ENCODE measurements around the gene OR5C1. TPM values are rescaled to one million over a fixed set of nuclear protein-coding genes. Genes with fewer than 3 reads are reported as not detected.

The OR5C1 gene
- total RNA-seq (not detected), total RNA-seq (0 reads per million in 29 experiments)
- total RNA-seq (2013), result not detected

DNA sequence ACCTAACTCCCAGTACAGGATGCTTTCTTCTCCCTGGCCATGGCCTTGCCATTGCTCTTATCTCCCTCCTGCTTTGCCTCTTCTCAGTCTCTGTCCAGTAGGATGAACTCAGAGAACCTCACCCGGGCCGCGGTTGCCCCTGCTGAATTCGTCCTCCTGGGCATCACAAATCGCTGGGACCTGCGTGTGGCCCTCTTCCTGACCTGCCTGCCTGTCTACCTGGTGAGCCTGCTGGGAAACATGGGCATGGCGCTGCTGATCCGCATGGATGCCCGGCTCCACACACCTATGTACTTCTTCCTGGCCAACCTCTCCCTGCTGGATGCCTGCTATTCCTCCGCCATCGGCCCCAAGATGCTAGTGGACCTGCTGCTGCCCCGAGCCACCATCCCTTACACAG, at the start of gene OR5C1:
TSS of gene OR5C1 (plus strand) at position 103 of the 400 bp plus-strand sequence. CDS start at position 103, 0 bp downstream.
- H3K4me3 ChIP-seq (ENCODE audit: control insufficient read depth in 1 of 2, extremely low read depth in 1 of 2, low read length in 1 of 2), result no peak within 1 kb of the TSS
- WGBS (ENCODE audit: insufficient coverage), result 90% methylated on average over 12 of the region's 12 CpGs
- ChIA-PET CTCF (no interaction called here), POLR2A (no interaction called here)
- no peaks in the 10 kb centered on the region for H3K9me3 ChIP-seq
- peaks cover 15% of the 10 kb centered on the region for H3K36me3 Mint-ChIP-seq
- no peak within 1 kb of the TSS for H3K27ac Mint-ChIP-seq
- H3K4me1 ChIP-seq (ENCODE audit: control insufficient read depth in 1 of 2, extremely low read depth in 1 of 2, insufficient read depth in 2 of 2, low read length in 2 of 2), result no peaks in the 10 kb centered on the region
- no peaks in the 10 kb centered on the region for H3K4me1 Mint-ChIP-seq
- H3K27ac ChIP-seq (ENCODE audit: low read length), result no peak within 1 kb of the TSS
- no peak for DNase-seq
- no peaks in the 10 kb centered on the region for H3K27me3 Mint-ChIP-seq
- H3K36me3 ChIP-seq (ENCODE audit: control insufficient read depth in 2 of 2, extremely low read depth in 1 of 2, insufficient read depth in 1 of 2, low read length in 1 of 2), result no peaks in the 10 kb centered on the region
- ATAC-seq (replicated peaks in 1 of 4), result no peak
- H3K9me3 Mint-ChIP-seq, result no peaks in the 10 kb centered on the region
- H3K27me3 ChIP-seq (replicated peaks in 1 of 2; ENCODE audit: control insufficient read depth in 2 of 2, extremely low read depth in 1 of 2, insufficient read depth in 2 of 2, low read length in 1 of 2), result no peaks in the 10 kb centered on the region
- no peak within 1 kb of the TSS for H3K4me3 Mint-ChIP-seq

DNA sequence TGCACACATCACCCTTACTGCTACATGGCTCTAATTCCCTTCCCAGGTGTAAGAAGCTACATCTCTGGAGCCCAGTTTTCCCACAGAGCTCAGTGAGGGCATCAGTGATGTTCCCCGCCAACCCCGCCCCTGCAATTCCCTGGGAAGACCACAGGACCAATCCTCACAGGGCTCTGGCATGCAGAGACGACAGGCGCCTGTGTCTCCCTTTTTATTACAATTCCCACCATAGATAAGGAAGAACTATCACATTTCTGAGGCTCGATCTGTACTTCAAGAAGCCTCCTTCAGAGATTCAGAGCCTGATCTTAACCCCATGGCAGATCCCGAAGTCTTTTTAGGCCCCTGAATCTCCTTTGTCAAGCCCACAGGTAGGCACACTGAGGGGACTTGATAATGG, 46.7 kb upstream of the OR5C1 start, which contains the start of gene OR1L6:
TSS of gene OR1L6 (plus strand) at position 301 of the 400 bp plus-strand sequence. CDS start 7,545 bp downstream, outside the sequence.
- WGBS (ENCODE audit: insufficient coverage), result 77% methylated on average over 5 of the region's 6 CpGs
- H3K4me3 Mint-ChIP-seq, result no peak within 1 kb of the TSS
- H3K4me1 ChIP-seq (ENCODE audit: control insufficient read depth in 1 of 2, extremely low read depth in 1 of 2, insufficient read depth in 2 of 2, low read length in 2 of 2), result no peaks in the 10 kb centered on the region
- ChIA-PET CTCF (no interaction called here), POLR2A (no interaction called here)
- no peak for DNase-seq
- H3K27ac ChIP-seq (ENCODE audit: low read length), result no peak within 1 kb of the TSS
- H3K27me3 Mint-ChIP-seq, result no peaks in the 10 kb centered on the region
- H3K27ac Mint-ChIP-seq, result no peak within 1 kb of the TSS
- no peaks in the 10 kb centered on the region for H3K9me3 ChIP-seq
- no peaks in the 10 kb centered on the region for H3K36me3 ChIP-seq (ENCODE audit: control insufficient read depth in 2 of 2, extremely low read depth in 1 of 2, insufficient read depth in 1 of 2, low read length in 1 of 2)
- peaks cover 4% of the 10 kb centered on the region for H3K36me3 Mint-ChIP-seq
- no peak within 1 kb of the TSS for H3K4me3 ChIP-seq (ENCODE audit: control insufficient read depth in 1 of 2, extremely low read depth in 1 of 2, low read length in 1 of 2)
- no peak for ATAC-seq (replicated peaks in 1 of 4)
- H3K27me3 ChIP-seq (replicated peaks in 1 of 2; ENCODE audit: control insufficient read depth in 2 of 2, extremely low read depth in 1 of 2, insufficient read depth in 2 of 2, low read length in 1 of 2), result no peaks in the 10 kb centered on the region
- no peaks in the 10 kb centered on the region for H3K4me1 Mint-ChIP-seq
- H3K9me3 Mint-ChIP-seq, result peaks cover 7 to 31% (median 9%) of the 10 kb centered on the region in 3 donors

DNA sequence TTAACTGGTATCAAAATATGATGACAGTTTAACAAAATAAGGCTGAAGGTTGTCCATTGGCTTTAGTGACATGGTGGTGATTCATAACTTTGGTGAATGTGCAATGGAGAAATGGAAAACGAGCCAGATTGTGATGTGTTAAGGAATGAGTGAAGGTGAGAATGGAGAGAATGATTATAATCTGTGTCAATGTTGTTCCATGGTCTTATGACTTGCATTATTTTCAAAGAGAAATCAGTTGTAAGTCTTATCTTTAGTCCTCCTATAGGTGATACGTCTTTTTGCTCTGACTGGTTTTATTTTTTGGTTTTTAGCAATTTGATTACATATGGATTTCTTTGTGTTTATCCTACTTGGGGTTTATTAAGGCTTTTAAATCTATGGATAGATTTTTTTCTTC, 33.9 kb upstream of the OR5C1 start:
- Mint-ChIP-seq H3K4me3 (no peak overlapping the region), H3K9me3 (peaks cover 20 to 23% (median 22%) of the 10 kb centered on the region in 3 donors), H3K27ac (no peak overlapping the region), H3K27me3 (peaks cover 0 to 3% of the 10 kb centered on the region in 2 donors), H3K36me3 (peaks cover 23% of the 10 kb centered on the region), H3K4me1 (no peaks in the 10 kb centered on the region)
- no peak for DNase-seq
- CTCF ChIA-PET, result interaction anchor here in 1 of 2 donors (0.6 kb wide), 1 partner anchor 104 kb away, joined by 6 read pairs; no protein-coding TSS in a partner anchor
- POLR2A ChIA-PET, result no interaction called here
- Histone ChIP-seq H3K36me3 (ENCODE audit: control insufficient read depth in 2 of 2, extremely low read depth in 1 of 2, insufficient read depth in 1 of 2, low read length in 1 of 2) (no peaks in the 10 kb centered on the region), H3K4me1 (ENCODE audit: control insufficient read depth in 1 of 2, extremely low read depth in 1 of 2, insufficient read depth in 2 of 2, low read length in 2 of 2) (no peaks in the 10 kb centered on the region), H3K27me3 (replicated peaks in 1 of 2; ENCODE audit: control insufficient read depth in 2 of 2, extremely low read depth in 1 of 2, insufficient read depth in 2 of 2, low read length in 1 of 2) (no peaks in the 10 kb centered on the region), H3K27ac (ENCODE audit: low read length) (no peak overlapping the region), H3K9me3 (no peaks in the 10 kb centered on the region), H3K4me3 (ENCODE audit: control insufficient read depth in 1 of 2, extremely low read depth in 1 of 2, low read length in 1 of 2) (no peak overlapping the region)
- no peak for ATAC-seq (replicated peaks in 1 of 4)
- WGBS (ENCODE audit: insufficient coverage), result no CpG with 5 or more reads among the region's 2 CpGs

DNA sequence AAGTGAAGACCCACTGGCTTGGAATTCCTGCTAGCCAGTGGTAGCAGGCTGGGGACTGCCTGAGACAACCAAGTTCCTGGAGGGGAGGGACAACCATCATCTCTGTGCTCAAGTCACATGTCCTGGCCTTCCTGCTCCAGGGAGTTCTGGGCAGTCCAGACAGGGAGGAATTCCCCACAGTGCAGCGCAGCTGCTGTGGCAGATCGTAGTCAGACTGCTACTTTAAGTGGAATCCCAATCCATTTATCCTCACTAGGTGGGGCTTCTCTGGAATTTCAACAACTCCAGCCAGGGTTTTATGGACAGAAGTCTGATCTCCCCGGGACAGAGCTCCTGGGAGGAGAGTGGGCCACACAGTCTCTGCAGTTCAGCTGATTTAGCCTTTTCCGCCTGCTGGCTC, 20.9 kb upstream of the OR5C1 start:
- Histone ChIP-seq H3K27me3 (replicated peaks in 1 of 2; ENCODE audit: control insufficient read depth in 2 of 2, extremely low read depth in 1 of 2, insufficient read depth in 2 of 2, low read length in 1 of 2) (peaks cover 0 to 9% of the 10 kb centered on the region in 2 experiments), H3K36me3 (ENCODE audit: control insufficient read depth in 2 of 2, extremely low read depth in 1 of 2, insufficient read depth in 1 of 2, low read length in 1 of 2) (no peaks in the 10 kb centered on the region), H3K4me3 (ENCODE audit: control insufficient read depth in 1 of 2, extremely low read depth in 1 of 2, low read length in 1 of 2) (no peak overlapping the region), H3K27ac (ENCODE audit: low read length) (no peak overlapping the region), H3K4me1 (ENCODE audit: control insufficient read depth in 1 of 2, extremely low read depth in 1 of 2, insufficient read depth in 2 of 2, low read length in 2 of 2) (no peaks in the 10 kb centered on the region), H3K9me3 (peaks cover 3% of the 10 kb centered on the region)
- H3K9me3 Mint-ChIP-seq, result peaks cover 19 to 40% (median 30%) of the 10 kb centered on the region in 3 donors
- H3K27ac Mint-ChIP-seq, result no peak overlapping the region
- no peak for DNase-seq
- WGBS (ENCODE audit: insufficient coverage), result 89% methylated on average over 3 of the region's 4 CpGs
- no peaks in the 10 kb centered on the region for H3K4me1 Mint-ChIP-seq
- no peak for ATAC-seq (replicated peaks in 1 of 4)
- ChIA-PET POLR2A (no interaction called here), CTCF (no interaction called here)
- no peak overlapping the region for H3K4me3 Mint-ChIP-seq
- peaks cover 0 to 7% of the 10 kb centered on the region in 2 donors for H3K27me3 Mint-ChIP-seq
- H3K36me3 Mint-ChIP-seq, result peaks cover 19% of the 10 kb centered on the region

DNA sequence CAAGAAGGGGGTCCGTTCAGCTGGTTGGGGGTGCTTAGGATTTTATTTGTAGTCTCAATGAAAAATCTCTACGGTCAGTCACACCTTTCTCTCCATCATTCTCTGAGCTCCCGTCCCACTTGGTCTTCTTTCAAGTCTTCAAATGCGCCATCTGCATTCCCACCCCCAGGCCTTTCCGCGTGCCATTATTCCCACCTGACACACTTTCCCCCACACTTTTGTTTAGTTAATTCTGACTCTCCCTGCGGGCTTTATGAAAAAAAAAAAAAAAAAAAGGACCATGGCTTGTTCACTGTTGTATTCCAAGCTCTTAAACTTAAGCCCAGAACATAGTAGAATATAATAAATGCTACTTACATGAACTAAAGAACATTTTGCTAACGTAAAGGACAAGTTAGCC, 11.7 kb upstream of the OR5C1 start:
- no peak for DNase-seq
- H3K36me3 Mint-ChIP-seq, result peaks cover 6% of the 10 kb centered on the region

DNA sequence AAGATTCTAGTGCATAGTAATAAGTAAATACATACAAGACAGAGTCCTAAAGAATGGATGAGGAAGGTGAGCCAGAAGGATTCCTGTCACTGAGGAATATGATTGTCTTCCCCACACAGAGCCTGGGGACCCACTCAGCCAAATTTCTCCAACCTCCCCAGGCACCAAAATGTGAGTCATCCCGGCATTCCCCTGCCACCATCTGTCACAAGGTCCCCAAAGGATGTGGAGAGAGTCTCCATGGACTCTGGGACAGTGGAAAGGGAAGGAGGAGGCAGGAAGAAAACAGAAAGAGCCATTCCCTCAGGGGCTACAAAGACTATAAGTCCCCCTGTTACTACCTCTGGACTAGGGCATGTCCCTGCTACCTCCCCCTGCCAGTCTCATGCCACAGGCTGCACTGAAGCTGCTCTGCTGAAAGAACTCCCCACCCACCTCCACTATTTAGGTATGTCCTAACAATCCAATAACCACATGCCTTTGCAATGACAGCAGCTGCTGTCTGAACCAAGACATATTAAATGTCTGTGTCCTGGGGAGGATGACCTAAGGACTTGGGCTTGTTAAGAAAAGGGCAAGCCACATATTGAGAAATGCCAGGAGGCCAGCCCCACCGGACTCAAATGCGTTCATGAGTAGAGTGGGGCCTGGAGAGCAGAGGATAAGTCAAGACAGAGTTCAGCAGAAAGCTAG, 10.7 kb upstream of the OR5C1 start:
- Histone ChIP-seq H3K27ac (ENCODE audit: low read length) (no peak overlapping the region), H3K36me3 (ENCODE audit: control insufficient read depth in 2 of 2, extremely low read depth in 1 of 2, insufficient read depth in 1 of 2, low read length in 1 of 2) (no peaks in the 10 kb centered on the region), H3K4me1 (ENCODE audit: control insufficient read depth in 1 of 2, extremely low read depth in 1 of 2, insufficient read depth in 2 of 2, low read length in 2 of 2) (no peaks in the 10 kb centered on the region), H3K4me3 (ENCODE audit: control insufficient read depth in 1 of 2, extremely low read depth in 1 of 2, low read length in 1 of 2) (no peak overlapping the region), H3K27me3 (replicated peaks in 1 of 2; ENCODE audit: control insufficient read depth in 2 of 2, extremely low read depth in 1 of 2, insufficient read depth in 2 of 2, low read length in 1 of 2) (peaks cover 0 to 4% of the 10 kb centered on the region in 2 experiments), H3K9me3 (no peaks in the 10 kb centered on the region)
- POLR2A ChIA-PET, result no interaction called here
- ATAC-seq (replicated peaks in 1 of 4) (no peak), DNase-seq (no peak)
- Mint-ChIP-seq H3K4me1 (no peaks in the 10 kb centered on the region), H3K4me3 (no peak overlapping the region), H3K36me3 (peaks cover under 1% of the 10 kb centered on the region), H3K27ac (no peak overlapping the region), H3K9me3 (peaks cover 6 to 7% (median 7%) of the 10 kb centered on the region in 3 donors), H3K27me3 (peaks cover 0 to 4% of the 10 kb centered on the region in 2 donors)
- CTCF ChIA-PET, result no interaction called here
- 100% methylated on average over 1 of the region's 3 CpGs for WGBS (ENCODE audit: insufficient coverage)

More for the DNA sequence above, 11.7 kb upstream of the OR5C1 start:
- no peak overlapping the region for H3K27ac ChIP-seq (ENCODE audit: low read length)
- H3K4me3 ChIP-seq (ENCODE audit: control insufficient read depth in 1 of 2, extremely low read depth in 1 of 2, low read length in 1 of 2), result no peak overlapping the region
- H3K9me3 ChIP-seq, result no peaks in the 10 kb centered on the region
- H3K4me3 Mint-ChIP-seq, result no peak overlapping the region
- WGBS (ENCODE audit: insufficient coverage), result no CpG with 5 or more reads among the region's 8 CpGs
- no peak for ATAC-seq (replicated peaks in 1 of 4)
- H3K4me1 ChIP-seq (ENCODE audit: control insufficient read depth in 1 of 2, extremely low read depth in 1 of 2, insufficient read depth in 2 of 2, low read length in 2 of 2), result no peaks in the 10 kb centered on the region
- H3K27ac Mint-ChIP-seq, result no peak overlapping the region
- ChIA-PET CTCF (interaction anchor here in 1 of 2 donors (0.6 kb wide), 1 partner anchor 14 kb away, joined by 3 read pairs; no protein-coding TSS in a partner anchor), POLR2A (interaction anchor here in 1 of 2 donors (0.6 kb wide), 1 partner anchor 728 kb away, joined by 3 read pairs; no protein-coding TSS in a partner anchor)
- H3K9me3 Mint-ChIP-seq, result peaks cover 9 to 14% (median 11%) of the 10 kb centered on the region in 3 donors
- H3K27me3 Mint-ChIP-seq, result peaks cover 0 to 4% of the 10 kb centered on the region in 2 donors
- H3K27me3 ChIP-seq (replicated peaks in 1 of 2; ENCODE audit: control insufficient read depth in 2 of 2, extremely low read depth in 1 of 2, insufficient read depth in 2 of 2, low read length in 1 of 2), result peaks cover 0 to 4% of the 10 kb centered on the region in 2 experiments
- H3K36me3 ChIP-seq (ENCODE audit: control insufficient read depth in 2 of 2, extremely low read depth in 1 of 2, insufficient read depth in 1 of 2, low read length in 1 of 2), result no peaks in the 10 kb centered on the region
- H3K4me1 Mint-ChIP-seq, result no peaks in the 10 kb centered on the region

Data from T-cell (primary cell).